ENCODE measurements around the gene GRHL3. TPM values are rescaled to one million over a fixed set of nuclear protein-coding genes. Genes with fewer than 3 reads are reported as not detected.

The GRHL3 gene
- total RNA-seq, 4 donors from 2014 or later = not detected

DNA sequence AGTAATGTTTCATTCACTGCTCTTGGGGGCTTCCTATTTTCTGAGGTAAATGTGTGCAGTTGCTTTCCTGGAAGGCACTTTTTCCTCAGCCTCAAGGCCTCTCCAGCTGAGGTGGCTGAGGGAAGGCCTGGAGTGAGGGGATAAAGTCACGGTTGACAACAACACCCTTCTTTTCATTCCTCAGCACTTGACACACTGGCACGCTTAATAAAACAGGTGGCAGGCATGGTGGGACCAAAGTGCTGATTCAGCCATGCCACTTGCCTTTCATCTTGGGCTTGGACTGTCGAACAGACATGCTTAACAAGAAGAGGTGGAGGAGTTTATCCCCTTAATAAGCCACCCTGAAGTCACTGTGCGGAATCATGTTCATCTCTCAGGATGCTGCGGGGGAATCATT is 23.6 kb upstream of the GRHL3 start:
- TF ChIP-seq, protein P1, sequence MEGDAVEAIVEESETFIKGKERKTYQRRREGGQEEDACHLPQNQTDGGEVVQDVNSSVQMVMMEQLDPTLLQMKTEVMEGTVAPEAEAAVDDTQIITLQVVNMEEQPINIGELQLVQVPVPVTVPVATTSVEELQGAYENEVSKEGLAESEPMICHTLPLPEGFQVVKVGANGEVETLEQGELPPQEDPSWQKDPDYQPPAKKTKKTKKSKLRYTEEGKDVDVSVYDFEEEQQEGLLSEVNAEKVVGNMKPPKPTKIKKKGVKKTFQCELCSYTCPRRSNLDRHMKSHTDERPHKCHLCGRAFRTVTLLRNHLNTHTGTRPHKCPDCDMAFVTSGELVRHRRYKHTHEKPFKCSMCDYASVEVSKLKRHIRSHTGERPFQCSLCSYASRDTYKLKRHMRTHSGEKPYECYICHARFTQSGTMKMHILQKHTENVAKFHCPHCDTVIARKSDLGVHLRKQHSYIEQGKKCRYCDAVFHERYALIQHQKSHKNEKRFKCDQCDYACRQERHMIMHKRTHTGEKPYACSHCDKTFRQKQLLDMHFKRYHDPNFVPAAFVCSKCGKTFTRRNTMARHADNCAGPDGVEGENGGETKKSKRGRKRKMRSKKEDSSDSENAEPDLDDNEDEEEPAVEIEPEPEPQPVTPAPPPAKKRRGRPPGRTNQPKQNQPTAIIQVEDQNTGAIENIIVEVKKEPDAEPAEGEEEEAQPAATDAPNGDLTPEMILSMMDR (IDR thresholded peaks at IDR 0.05; ENCODE audit: low read depth) = no peak

DNA sequence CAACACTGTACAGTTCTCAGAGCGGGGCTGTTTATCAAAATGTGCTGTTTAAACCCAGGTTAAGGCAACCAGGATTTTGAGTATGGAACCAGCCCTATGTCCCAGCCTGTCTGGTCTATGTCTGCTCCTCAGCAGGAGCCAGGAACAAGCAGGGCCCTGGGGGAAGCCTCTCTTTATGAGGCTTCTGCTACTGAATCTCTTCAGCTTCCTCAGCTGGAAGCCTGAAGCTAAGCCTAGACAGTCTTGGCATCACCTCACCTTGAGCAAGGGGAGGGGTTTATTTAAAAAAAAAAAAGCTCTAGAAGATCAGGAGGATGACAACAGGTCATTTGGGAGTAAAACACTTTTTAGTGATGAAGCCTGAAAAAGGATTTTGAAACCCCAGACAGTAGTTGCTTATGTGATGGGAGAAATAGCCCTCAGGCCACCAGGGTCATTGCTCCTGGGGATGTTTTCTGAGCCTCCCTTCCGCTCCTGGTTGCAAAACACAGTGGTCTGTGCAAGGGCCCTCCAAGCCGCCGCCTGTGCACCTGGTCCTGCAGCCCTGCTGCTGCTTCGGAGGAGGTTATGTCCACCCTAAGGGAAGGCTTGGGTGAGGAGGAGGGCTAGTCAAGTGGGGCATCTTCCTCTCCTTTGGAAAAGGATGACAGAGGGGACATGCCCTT is 21.8 kb upstream of the GRHL3 start:
- TF ChIP-seq, protein P1 (IDR thresholded peaks at IDR 0.05; ENCODE audit: low read depth) = no peak

DNA sequence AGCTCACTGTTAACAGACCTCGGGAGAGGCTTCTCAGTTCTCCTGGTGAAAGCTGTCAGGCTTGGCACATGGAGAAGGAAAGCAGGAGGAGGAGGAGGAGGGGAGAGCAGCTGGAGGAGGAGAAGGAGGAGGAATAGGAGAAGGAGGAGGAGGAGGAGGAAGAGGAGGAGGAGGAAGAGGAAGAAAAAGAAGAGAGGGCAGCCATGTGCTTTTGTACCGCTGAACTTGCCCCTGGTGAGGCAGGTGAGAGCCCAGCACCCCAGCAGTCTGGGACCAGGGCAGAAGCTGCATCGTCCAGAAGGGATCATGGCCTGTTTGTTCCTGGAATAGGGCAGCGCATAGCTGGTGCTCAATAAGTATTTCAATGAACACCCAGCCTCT is 21.3 kb upstream of the GRHL3 start:
- TF ChIP-seq, protein P1 (IDR thresholded peaks at IDR 0.05; ENCODE audit: low read depth) = no peak

DNA sequence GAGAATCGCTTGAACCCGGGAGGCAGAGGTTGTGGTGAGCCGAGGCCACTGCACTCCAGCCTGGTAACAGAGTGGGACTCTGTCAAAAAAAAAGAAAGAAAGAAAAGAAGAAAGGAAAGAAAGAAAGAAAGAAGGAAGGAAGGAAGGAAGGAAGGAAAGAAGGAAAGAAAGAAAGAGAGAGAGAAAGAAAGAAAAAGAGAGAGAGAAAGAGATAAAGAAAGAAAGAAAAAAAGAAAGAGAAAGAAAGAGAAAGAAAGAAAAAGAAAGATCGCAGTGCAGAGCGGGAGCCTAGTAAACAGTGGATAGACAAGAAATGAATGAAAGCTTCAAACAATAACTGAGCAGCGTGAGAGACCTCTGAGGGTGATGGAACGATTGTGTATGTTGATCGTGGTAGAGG is 20.6 kb upstream of the GRHL3 start:
- TF ChIP-seq, protein P1 (IDR thresholded peaks at IDR 0.05; ENCODE audit: low read depth) = no peak

DNA sequence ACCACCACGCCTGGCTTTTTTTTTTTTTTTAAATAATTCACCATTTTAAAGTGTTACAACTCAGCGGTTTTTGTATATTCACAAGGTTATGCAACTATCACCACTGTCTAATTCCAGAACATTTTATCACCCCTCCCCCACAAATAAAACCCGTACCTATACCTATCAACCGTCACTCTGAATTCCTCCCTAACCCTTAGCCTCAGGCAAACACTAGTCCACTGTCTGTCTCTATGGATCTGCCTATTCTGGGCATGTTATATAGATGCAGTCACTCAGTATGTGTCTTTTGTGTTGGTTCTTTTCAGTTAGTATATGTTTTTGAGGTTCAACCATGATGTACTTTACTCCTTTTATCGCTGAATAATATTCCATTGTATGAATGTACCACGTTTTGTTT is 19.3 kb upstream of the GRHL3 start:
- TF ChIP-seq, protein P1 (IDR thresholded peaks at IDR 0.05; ENCODE audit: low read depth) = no peak

DNA sequence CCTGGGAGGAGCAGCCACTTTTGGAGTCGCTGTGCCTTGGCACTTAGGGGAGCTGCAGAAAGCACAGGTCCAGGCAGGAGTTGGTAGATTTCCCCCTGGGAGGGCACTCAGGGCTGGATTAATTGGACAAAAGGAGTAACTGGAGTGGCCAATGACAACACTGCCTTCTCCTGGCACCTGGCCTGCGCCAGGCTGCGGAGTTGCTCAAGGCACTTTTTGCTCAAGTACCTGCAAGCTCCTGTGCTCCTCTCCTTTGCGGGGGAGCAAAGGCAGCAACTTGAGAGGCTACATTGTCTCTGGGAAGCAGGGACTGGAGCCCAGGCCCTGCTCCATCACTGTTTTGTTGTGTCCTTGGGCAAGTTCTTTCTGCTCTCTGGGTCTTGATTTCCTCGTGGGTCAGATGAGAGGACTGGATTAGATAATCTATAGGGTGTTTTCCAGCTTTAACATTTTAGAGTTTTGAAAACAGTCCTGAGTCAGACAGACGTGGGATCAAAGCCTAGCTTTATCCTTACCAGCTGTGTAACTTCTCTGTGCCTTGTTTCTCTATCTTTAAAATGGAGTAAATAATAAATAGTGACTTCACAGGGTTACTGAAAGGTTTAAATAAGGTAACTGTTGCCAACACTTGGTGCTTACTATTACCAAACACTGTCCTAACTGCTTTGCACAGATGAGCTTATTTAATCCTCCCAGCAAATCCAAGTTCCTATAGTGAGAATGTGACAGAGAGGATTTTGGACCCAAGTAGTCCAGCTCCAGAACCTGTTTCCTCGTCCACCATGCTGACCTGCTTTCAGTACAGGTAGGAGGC is 18.0 kb upstream of the GRHL3 start:
- TF ChIP-seq, protein P1 (IDR thresholded peaks at IDR 0.05; ENCODE audit: low read depth) = no peak

DNA sequence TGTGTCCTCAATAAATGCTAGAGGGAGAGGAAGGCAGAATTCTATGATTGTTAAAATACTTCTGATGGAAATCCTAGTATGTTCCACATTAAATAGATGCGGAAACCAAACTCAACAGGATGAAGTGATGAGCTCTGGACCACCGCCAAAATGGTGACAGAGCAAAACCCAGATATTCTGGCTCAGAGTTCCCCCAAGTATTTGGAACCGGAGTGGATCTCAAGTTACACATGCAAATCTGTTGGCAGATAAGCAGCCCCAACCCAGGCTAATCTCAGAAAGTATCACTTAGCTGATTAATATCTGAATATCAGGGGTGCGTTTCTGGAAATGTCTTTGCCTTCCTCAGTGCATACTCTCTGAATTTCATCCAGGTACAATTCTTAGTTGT is 17.4 kb upstream of the GRHL3 start:
- TF ChIP-seq, protein P1 (IDR thresholded peaks at IDR 0.05; ENCODE audit: low read depth) = no peak

Data from subcutaneous adipose tissue (tissue), 4 donors.